ENCODE measurements around the gene MYOZ1.

MYOZ1 gene

DNA sequence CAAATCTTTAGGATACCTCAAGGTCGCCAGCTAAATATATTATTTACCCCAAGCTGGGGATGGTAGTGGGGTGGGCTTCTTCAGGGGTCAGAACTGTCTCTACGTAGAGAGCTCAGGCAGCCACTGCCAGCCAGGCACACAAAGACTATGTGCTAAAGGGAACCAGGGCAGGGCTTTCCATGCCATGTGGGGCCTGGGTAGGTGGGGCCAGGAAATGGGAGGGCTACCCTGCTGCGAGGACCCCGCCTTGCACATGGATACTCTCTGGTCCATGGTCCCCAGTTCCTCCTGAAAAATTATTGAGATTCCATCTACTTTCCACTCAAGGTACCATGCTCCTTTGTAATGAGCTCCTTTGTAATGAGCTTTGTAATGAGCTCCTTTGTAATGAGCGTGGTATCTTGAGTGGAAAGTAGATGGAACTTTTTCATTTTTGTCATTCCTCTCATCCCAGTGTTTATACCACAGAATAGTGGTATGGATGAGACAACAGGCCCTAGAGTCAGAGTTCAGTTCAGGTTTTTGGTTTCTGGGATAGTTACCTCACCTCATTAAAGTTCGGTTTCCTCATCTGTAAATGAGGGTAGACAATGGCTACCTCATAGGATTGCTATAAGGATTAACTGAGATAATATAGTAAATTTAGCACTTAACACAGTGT is 8.7 kb upstream of the MYOZ1 start:
- in situ Hi-C loops (cut with HindIII; ENCODE audit: low pct_ligation_motif_present, low sequenced_read_pairs): no loop called here
- Histone ChIP-seq H3K27me3 (replicated peaks) (no peaks in the 10 kb centered on the region), H3K4me3 (ENCODE audit: low read depth, low read length) (no peak overlapping the region), H3K27ac (peak overlapping the region; percentile 97), H3K36me3 (replicated peaks) (no peaks in the 10 kb centered on the region)
- no peak for DNase-seq
- TF ChIP-seq, protein P1, sequence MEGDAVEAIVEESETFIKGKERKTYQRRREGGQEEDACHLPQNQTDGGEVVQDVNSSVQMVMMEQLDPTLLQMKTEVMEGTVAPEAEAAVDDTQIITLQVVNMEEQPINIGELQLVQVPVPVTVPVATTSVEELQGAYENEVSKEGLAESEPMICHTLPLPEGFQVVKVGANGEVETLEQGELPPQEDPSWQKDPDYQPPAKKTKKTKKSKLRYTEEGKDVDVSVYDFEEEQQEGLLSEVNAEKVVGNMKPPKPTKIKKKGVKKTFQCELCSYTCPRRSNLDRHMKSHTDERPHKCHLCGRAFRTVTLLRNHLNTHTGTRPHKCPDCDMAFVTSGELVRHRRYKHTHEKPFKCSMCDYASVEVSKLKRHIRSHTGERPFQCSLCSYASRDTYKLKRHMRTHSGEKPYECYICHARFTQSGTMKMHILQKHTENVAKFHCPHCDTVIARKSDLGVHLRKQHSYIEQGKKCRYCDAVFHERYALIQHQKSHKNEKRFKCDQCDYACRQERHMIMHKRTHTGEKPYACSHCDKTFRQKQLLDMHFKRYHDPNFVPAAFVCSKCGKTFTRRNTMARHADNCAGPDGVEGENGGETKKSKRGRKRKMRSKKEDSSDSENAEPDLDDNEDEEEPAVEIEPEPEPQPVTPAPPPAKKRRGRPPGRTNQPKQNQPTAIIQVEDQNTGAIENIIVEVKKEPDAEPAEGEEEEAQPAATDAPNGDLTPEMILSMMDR (IDR thresholded peaks at IDR 0.05; ENCODE audit: low read depth, low read length, missing control alignments): no peak

DNA sequence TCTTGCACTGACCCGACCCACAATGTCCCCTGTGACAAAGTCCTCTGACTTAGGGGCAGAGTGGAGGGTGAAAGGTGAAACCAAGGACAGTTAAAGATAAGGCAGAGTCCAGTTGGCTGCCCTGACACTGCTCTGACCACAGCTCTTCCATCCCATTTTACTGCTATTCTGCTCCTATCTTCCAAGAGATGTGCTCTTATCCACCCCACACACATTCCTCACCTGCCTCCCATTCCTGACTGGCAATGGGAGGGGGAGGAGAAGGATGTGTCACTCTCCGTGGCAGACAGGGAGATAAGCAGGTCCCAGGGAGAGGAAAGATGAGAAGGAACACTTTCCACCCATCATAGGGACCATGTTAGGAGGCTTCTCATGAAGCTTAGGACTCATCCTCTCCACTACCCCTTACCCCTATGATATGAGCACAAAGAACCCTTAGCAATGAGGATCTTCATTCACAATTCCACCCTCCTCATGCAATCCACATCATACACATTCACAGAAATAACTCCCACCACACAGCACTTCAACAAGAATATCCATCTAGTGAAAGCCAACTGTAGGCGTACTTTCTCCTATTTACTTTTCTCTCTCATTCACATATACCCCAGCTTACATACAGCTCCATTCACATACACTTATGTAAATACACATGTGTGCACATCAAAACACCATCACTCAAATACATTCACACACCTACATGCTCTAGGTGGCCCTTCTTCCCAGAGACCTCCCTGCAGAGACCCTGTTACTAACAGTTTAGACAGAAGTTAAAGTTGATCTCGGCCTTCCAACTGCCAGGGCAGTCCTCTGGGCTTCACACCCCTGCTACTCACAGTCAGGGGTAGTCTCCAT is 7.9 kb upstream of the MYOZ1 start:
- Histone ChIP-seq H3K4me3 (ENCODE audit: low read depth, low read length) (no peak overlapping the region), H3K27me3 (replicated peaks) (no peaks in the 10 kb centered on the region), H3K36me3 (replicated peaks) (no peaks in the 10 kb centered on the region), H3K27ac (peak overlapping the region; percentile 97)
- peak; percentile 37 for DNase-seq
- TF ChIP-seq, protein P1 (IDR thresholded peaks at IDR 0.05; ENCODE audit: low read depth, low read length, missing control alignments): no peak
- in situ Hi-C loops (cut with HindIII; ENCODE audit: low pct_ligation_motif_present, low sequenced_read_pairs): no loop called here

DNA sequence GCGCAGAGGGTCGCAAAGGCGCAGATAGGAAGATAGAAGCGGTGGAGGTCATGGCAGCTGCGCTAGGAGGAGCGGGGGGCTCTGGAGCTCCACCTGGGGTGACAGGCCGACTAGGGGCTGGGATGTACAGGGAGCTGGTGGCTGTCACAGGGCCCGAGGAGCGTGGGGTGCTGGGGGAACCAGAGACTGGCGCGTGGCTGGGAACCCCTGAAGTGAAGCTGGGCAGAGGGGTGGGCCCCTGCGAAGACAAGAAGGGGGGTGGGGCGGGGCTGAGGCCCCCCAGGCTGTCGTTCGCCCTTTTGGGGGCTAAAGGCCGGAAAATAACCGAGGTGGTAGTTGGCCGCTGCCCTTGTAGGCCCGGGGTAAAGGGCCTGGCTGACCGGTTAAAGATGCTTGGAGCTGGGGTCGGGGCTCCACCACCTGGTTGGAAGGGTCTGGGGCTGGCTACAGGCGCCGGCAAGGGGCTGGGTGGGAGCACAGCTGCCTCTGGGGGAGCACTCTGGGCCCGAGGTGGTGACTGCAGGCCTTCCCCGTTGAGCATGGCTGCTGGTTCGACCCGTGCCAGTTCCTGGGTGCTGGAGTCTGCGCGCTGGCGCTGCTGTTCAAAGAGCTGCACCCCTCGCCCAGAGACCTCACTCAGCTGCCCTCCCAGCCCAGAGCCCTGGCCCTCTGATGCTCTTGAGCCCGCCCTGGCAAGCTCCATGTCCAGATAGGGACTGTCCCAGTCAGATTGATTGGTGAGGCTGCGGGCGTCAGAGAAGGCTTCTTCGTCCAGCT is 6.8 kb upstream of the MYOZ1 start:
- TF ChIP-seq, protein P1 (IDR thresholded peaks at IDR 0.05; ENCODE audit: low read depth, low read length, missing control alignments): no peak
- H3K27ac ChIP-seq: peak overlapping the region; percentile 16
- no peaks in the 10 kb centered on the region for H3K27me3 ChIP-seq (replicated peaks)
- peak overlapping the region; percentile 63 for H3K4me3 ChIP-seq (ENCODE audit: low read depth, low read length)
- H3K36me3 ChIP-seq (replicated peaks): no peaks in the 10 kb centered on the region
- no peak for DNase-seq
- in situ Hi-C loops (cut with HindIII; ENCODE audit: low pct_ligation_motif_present, low sequenced_read_pairs): no loop called here

DNA sequence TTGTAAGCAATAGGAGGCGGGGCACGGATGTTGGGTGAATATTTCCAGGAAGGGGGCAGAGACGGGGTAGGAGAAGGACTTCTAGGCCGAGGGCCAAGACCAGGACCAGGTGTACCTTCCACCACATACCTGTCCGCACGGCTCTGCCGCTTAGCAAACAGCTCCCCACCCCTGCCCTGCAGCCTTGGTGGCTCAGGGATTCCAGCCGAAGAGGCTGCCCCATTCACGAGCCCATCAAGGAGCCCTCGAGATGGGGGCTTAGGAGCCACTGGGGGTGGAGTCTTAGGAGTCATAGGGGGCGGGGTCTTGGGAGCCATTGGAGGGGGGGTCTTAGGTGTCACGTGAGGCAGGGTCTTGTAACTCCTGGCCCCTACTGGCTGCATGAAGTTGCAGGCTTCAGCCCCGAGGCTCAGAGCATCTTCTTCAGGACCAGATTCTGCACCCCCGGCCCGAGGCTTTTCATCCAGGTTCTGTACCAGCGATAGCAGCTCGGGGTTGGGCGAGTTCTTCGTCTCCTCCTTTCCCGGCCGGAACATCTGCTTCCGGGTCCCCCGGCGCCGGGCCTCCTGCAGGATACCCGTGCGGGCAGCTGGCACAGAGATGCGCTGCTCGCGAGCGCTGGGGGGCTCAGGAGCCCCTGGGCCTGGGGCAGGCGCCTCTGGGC is 6.1 kb upstream of the MYOZ1 start:
- no peaks in the 10 kb centered on the region for H3K27me3 ChIP-seq (replicated peaks)
- DNase-seq: no peak
- H3K36me3 ChIP-seq (replicated peaks): no peaks in the 10 kb centered on the region
- TF ChIP-seq, protein P1 (IDR thresholded peaks at IDR 0.05; ENCODE audit: low read depth, low read length, missing control alignments): no peak
- peak overlapping the region; percentile 63 for H3K4me3 ChIP-seq (ENCODE audit: low read depth, low read length)
- in situ Hi-C loops (cut with HindIII; ENCODE audit: low pct_ligation_motif_present, low sequenced_read_pairs): no loop called here
- H3K27ac ChIP-seq: peak overlapping the region; percentile 16

DNA sequence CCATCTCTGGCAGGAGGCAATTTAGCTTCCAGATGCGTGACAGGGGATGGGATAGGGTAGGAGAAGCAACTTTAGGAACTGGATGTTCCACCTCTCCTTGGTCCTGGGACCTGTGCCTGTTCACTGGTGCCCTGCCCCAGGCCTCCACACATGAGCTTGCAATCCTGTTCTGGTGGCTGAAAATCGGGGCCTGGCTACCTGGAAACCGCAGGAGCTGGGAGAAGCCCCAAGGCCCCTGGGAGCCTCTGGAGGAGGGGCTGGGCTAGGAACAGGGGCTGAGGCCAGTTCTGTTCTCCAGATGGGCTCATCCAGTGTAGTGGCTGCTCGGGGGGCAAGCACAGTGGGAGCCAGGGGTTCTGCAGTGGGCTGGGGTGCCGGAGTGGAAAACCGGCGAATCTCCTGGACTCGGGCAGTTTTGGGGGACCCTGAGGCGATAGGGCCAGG is 5.3 kb upstream of the MYOZ1 start:
- H3K27me3 ChIP-seq (replicated peaks): no peaks in the 10 kb centered on the region
- in situ Hi-C loops (cut with HindIII; ENCODE audit: low pct_ligation_motif_present, low sequenced_read_pairs): no loop called here
- H3K4me3 ChIP-seq (ENCODE audit: low read depth, low read length): no peak overlapping the region

More for the DNA sequence above, 5.3 kb upstream of the MYOZ1 start:
- H3K27ac ChIP-seq: no peak overlapping the region
- no peaks in the 10 kb centered on the region for H3K36me3 ChIP-seq (replicated peaks)
- no peak for DNase-seq
- TF ChIP-seq, protein P1 (IDR thresholded peaks at IDR 0.05; ENCODE audit: low read depth, low read length, missing control alignments): no peak
